HCT116 (cell line): ENCODE results near the gene WDR27. TPM values are rescaled to one million over a fixed set of nuclear protein-coding genes. Genes with fewer than 3 reads are reported as not detected.

Experiments
- ATAC-seq: fragments of 200-7000 bp; cut with Tn5 transposase; 2 replicates; pipeline ENCODE4 v1.9.1; 2020; ENCODE audit warnings: mild to moderate bottlenecking, moderate library complexity
- BruUV-seq: library from RNA; stranded (reverse); fragments of 400-500 nt; replicated peaks from 2 replicates; lab custom pipeline; 2021; lab: Mats Ljungman, UMichigan
- CTCF ChIA-PET: fragments of 300-600 bp; sonication (Branson Sonifier 250); formaldehyde crosslinking; loops from one replicate; lab custom pipeline; 2021; ENCODE audit warnings: antibody characterized with exemption; lab: Charles Lee
- POLR2A ChIA-PET: fragments of 300-600, 350-600 bp; sonication (Branson Sonifier 250); formaldehyde crosslinking; loops from one replicate; lab custom pipeline; 2021; ENCODE audit warnings: antibody characterized with exemption; lab: Charles Lee
- RAD21 ChIA-PET, 2 experiments: fragments of 300-600 bp; sonication (Branson Sonifier 250); formaldehyde crosslinking; loops; one replicate each; lab custom pipeline; 2023; ENCODE audit warnings: low total read pairs in 2 of 2; ENCODE audit not compliant: uncharacterized antibody in 2 of 2, unreplicated experiment in 2 of 2, low non-redundant PET in 1 of 2; lab: Charles Lee
- DNase-seq: peaks from one replicate; pipeline ENCODE4 v3.0.0-alpha.2; 2010; ENCODE audit warnings: low read depth, low spot score
- H2AFZ ChIP-seq: fragments of 200-600 bp; shearing (Covaris generic), sonication (generic); 2 replicates; pipeline ENCODE4 v1.6.1; 2017; ENCODE audit warnings: low read depth, mixed run types, mixed read lengths, antibody characterized with exemption, low read length; ENCODE audit not compliant: poor library complexity, severe bottlenecking
- H3K27ac ChIP-seq: 2 replicates; pipeline ENCODE4 v1.5.1; 2012; ENCODE audit warnings: low read depth, low read length
- H3K27me3 ChIP-seq: fragments of 200-600 bp; sonication (generic); 2 replicates; pipeline ENCODE4 v1.6.1; 2016; ENCODE audit warnings: mixed run types, low read length, mixed read lengths; ENCODE audit not compliant: insufficient read depth
- H3K36me3 ChIP-seq, 2 experiments: fragments of 200-500 bp in 1 of 2; fragments of 200-600 bp in 1 of 2; sonication (Bioruptor generic) in 1 of 2; sonication (generic) in 1 of 2; 2 replicates each; pipeline versions ENCODE4 v1.5.1 to v1.6.1; 2014 to 2016; ENCODE audit warnings: low read length in 2 of 2, inconsistent platforms in 1 of 2, mixed read lengths in 1 of 2, mixed run types in 1 of 2; ENCODE audit not compliant: insufficient read depth in 2 of 2, control insufficient read depth in 1 of 2
- H3K4me1 ChIP-seq, 2 experiments: fragments of 200-600 bp in 1 of 2; sonication (generic) in 1 of 2; 2 replicates each; pipeline versions ENCODE4 v1.5.1 to v1.6.1; 2012 to 2017; ENCODE audit warnings: low read length in 2 of 2, inconsistent platforms in 1 of 2, mild to moderate bottlenecking in 1 of 2, mixed read lengths in 1 of 2, mixed run types in 1 of 2, moderate library complexity in 1 of 2; ENCODE audit not compliant: insufficient read depth in 2 of 2, control insufficient read depth in 1 of 2
- H3K4me2 ChIP-seq: fragments of 200-600 bp; sonication (generic); 2 replicates; pipeline ENCODE4 v1.6.1; 2017; ENCODE audit warnings: mixed run types, low read length, mixed read lengths
- H3K4me3 ChIP-seq, 2 experiments: fragments of 200-600 bp in 1 of 2; sonication (generic) in 1 of 2; replicated peaks in 1 of 2; 2 replicates each; pipeline ENCODE4 v1.5.1; 2011 to 2016; ENCODE audit warnings: low read length in 2 of 2, control low read depth in 1 of 2, low read depth in 1 of 2, mild to moderate bottlenecking in 1 of 2, mixed read lengths in 1 of 2, mixed run types in 1 of 2
- H3K79me2 ChIP-seq: fragments of 200-600 bp; sonication (generic); 2 replicates; pipeline ENCODE4 v1.6.1; 2017; ENCODE audit warnings: mild to moderate bottlenecking, mixed run types, low read length, moderate library complexity, mixed read lengths; ENCODE audit not compliant: insufficient read depth
- H3K9ac ChIP-seq: fragments of 200-600 bp; sonication (generic); 2 replicates; pipeline ENCODE4 v1.6.1; 2016; ENCODE audit warnings: low read length, mixed read lengths
- H3K9me2 ChIP-seq: fragments of 200-600 bp; sonication (generic), shearing (Covaris generic); 2 replicates; pipeline ENCODE4 v1.6.1; 2017; ENCODE audit warnings: mixed run types, mild to moderate bottlenecking, moderate library complexity; ENCODE audit not compliant: insufficient read depth
- H3K9me3 ChIP-seq, 2 experiments: fragments of 200-500 bp in 1 of 2; fragments of 200-600 bp in 1 of 2; sonication (Bioruptor generic) in 1 of 2; sonication (generic) in 1 of 2; 2 replicates each; pipeline ENCODE4 v1.6.1; 2014 to 2017; ENCODE audit warnings: low read length in 2 of 2, mixed read lengths in 2 of 2, inconsistent platforms in 1 of 2, low read depth in 1 of 2, mild to moderate bottlenecking in 1 of 2, mixed run types in 1 of 2, moderate library complexity in 1 of 2; ENCODE audit not compliant: control insufficient read depth in 1 of 2, insufficient read depth in 1 of 2
- H4K20me1 ChIP-seq: fragments of 200-600 bp; sonication (generic), shearing (Covaris generic); 2 replicates; pipeline ENCODE4 v1.6.1; 2017; ENCODE audit warnings: mixed run types, mild to moderate bottlenecking, moderate library complexity; ENCODE audit not compliant: insufficient read depth
- CBX3 ChIP-seq: IDR thresholded peaks from 2 replicates; pipeline ENCODE4 v1.6.1; 2012; ENCODE audit warnings: low read depth
- EGR1 ChIP-seq: IDR thresholded peaks from 2 replicates; pipeline ENCODE4 v1.6.1; 2012; ENCODE audit warnings: low read depth
- ELF1 ChIP-seq: IDR thresholded peaks from 2 replicates; pipeline ENCODE4 v1.6.1; 2012; ENCODE audit warnings: low read depth, borderline replicate concordance
- EZH2 ChIP-seq: fragments of 200-600 bp; sonication (generic); IDR thresholded peaks from 2 replicates; pipeline ENCODE4 v1.6.1; 2017; ENCODE audit warnings: antibody characterized with exemption, mixed run types
- FOSL1 ChIP-seq: IDR thresholded peaks from 2 replicates; pipeline ENCODE4 v1.6.1; 2012; ENCODE audit warnings: low read depth
- JUND ChIP-seq: IDR thresholded peaks from 2 replicates; pipeline ENCODE4 v1.6.1; 2012
- MAX ChIP-seq: IDR thresholded peaks from 2 replicates; pipeline ENCODE4 v1.6.1; 2012
- POLR2A ChIP-seq: IDR thresholded peaks from 2 replicates; pipeline ENCODE4 v1.7.0; 2011; ENCODE audit warnings: borderline replicate concordance; ENCODE audit not compliant: insufficient read depth, insufficient read length; ENCODE audit errors: extremely low read depth
- POLR2AphosphoS5 ChIP-seq: IDR thresholded peaks from 2 replicates; pipeline ENCODE4 v1.6.1; 2011; ENCODE audit warnings: mild to moderate bottlenecking, low read depth, low read length, moderate library complexity
- SIN3A ChIP-seq: IDR thresholded peaks from 2 replicates; pipeline ENCODE4 v1.6.1; 2012; ENCODE audit warnings: low read depth
- SP1 ChIP-seq: IDR thresholded peaks from 2 replicates; pipeline ENCODE4 v1.6.1; 2012; ENCODE audit warnings: low read depth
- SRF ChIP-seq: IDR thresholded peaks from 2 replicates; pipeline ENCODE4 v1.6.1; 2012; ENCODE audit warnings: low read depth
- TCF7L2 ChIP-seq: IDR thresholded peaks from 2 replicates; pipeline ENCODE4 v1.7.0; 2011; ENCODE audit warnings: borderline replicate concordance, inconsistent platforms; ENCODE audit not compliant: insufficient read depth, insufficient read length; ENCODE audit errors: extremely low read depth
- YY1 ChIP-seq: IDR thresholded peaks from 2 replicates; pipeline ENCODE4 v1.6.1; 2011; ENCODE audit warnings: low read length, low read depth, moderate library complexity, mild to moderate bottlenecking; ENCODE audit not compliant: insufficient replicate concordance; ENCODE audit errors: extremely low read depth
- ZBTB33 ChIP-seq: IDR thresholded peaks from 2 replicates; pipeline ENCODE4 v1.6.1; 2011; ENCODE audit warnings: mild to moderate bottlenecking, low read length, moderate library complexity; ENCODE audit not compliant: insufficient replicate concordance; ENCODE audit errors: extremely low read depth
- ZFX ChIP-seq: fragments of 450-650 bp; IDR thresholded peaks from 2 replicates; pipeline ENCODE4 v1.6.1; 2017
- ZNF274 ChIP-seq: fragments of 200-500 bp; sonication (Bioruptor generic); IDR thresholded peaks from 2 replicates; pipeline ENCODE4 v1.6.1; 2014; ENCODE audit warnings: mild to moderate bottlenecking, low read depth, low read length, inconsistent platforms
- intact Hi-C: fragments of 100-400 bp; cut with micrococcal nuclease; formaldehyde crosslinking; loops from 2 replicates; pipeline ENCODE4 v1.10.0; 2022
- total RNA-seq: library from RNA; stranded (reverse); gene quantifications from one replicate; pipeline ENCODE4 v1.2.1, GENCODE V29; 2021; ENCODE audit not compliant: unreplicated experiment

Gene WDR27
- total RNA-seq, 1 experiment from 2014 or later: 60.6 TPM

GRCh38 chr6:169657284-169657610 lies 44.6 kb downstream of the WDR27 start:
- ATAC-seq (no peak), DNase-seq (no peak)
- H3K4me1 ChIP-seq: no peaks in the 10 kb centered on the region
- H3K79me2 ChIP-seq: no peaks in the 10 kb centered on the region
- intact Hi-C loops: no loop called here
- H4K20me1 ChIP-seq: no peaks in the 10 kb centered on the region
- H3K9me2 ChIP-seq: no peaks in the 10 kb centered on the region
- no peak overlapping the region for H3K9ac ChIP-seq
- H3K36me3 ChIP-seq: peaks cover 20 to 29% of the 10 kb centered on the region in 2 experiments; a peak in 2 of 4 replicates
- peaks cover 10 to 12% of the 10 kb centered on the region in 2 experiments; a peak in 2 of 4 replicates for H3K9me3 ChIP-seq
- no peak overlapping the region for H3K4me3 ChIP-seq
- no peak for TF ChIP-seq ZBTB33
- no peak for TF ChIP-seq EGR1
- no peak for TF ChIP-seq SRF
- no peak for TF ChIP-seq ZFX
- no peak for TF ChIP-seq CBX3
- TF ChIP-seq SP1: no peak
- ChIA-PET CTCF (no interaction called here), RAD21 (no interaction called here), POLR2A (no interaction called here)
- no peak overlapping the region for H3K27ac ChIP-seq
- H3K4me2 ChIP-seq: no peak overlapping the region
- no peak overlapping the region for H2AFZ ChIP-seq
- BruUV-seq: no TSS peak
- no peaks in the 10 kb centered on the region for H3K27me3 ChIP-seq

DNA sequence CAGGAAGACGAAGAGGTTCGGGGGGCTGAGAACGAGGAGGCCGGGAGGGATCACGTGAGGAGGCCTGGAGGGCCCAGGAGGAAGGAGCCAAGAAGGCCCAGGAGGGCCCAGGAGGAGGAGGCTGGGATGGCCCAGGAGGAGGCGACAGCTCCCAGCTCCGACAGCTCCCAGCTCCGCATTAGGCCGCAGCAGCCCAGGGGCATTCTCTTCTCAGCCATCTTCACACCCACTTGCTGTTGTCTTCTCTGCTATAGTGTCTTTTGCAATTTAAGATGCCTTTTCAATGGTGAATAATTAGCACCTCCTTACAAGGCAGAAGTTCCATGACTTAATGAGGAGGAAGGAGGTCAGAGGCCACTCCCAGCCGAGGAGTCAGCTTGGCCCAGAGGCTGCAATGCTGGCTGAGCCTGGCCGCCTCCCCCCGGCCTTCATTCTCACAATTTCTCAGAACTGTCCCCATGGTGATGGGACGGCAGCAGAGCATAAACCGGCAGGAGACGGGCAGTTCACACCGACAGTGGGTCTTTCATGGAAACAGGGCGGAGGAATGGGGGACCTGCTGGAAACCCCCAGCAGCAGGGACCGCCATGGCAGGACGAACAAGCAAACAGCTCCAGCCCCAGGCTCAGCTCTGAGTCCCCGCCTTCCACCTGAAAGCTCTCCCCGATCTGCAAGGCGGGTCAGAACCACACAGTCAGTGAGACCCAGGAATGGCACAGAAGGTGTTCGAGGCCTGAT lies 45.1 kb downstream of the WDR27 start:
- DNase-seq (no peak), ATAC-seq (no peak)
- H3K9ac ChIP-seq: no peak overlapping the region
- no TSS peak for BruUV-seq
- peaks cover 19 to 29% of the 10 kb centered on the region in 2 experiments; a peak in 2 of 4 replicates for H3K36me3 ChIP-seq
- no peak overlapping the region for H2AFZ ChIP-seq
- ChIA-PET CTCF (no interaction called here), POLR2A (no interaction called here), RAD21 (no interaction called here)
- H3K4me1 ChIP-seq: no peaks in the 10 kb centered on the region
- peaks cover 10 to 12% of the 10 kb centered on the region in 2 experiments; a peak in 2 of 4 replicates for H3K9me3 ChIP-seq
- H3K79me2 ChIP-seq: no peaks in the 10 kb centered on the region
- H3K9me2 ChIP-seq: no peaks in the 10 kb centered on the region
- no peaks in the 10 kb centered on the region for H3K27me3 ChIP-seq
- intact Hi-C loops: no loop called here
- no peaks in the 10 kb centered on the region for H4K20me1 ChIP-seq
- H3K4me3 ChIP-seq: no peak overlapping the region
- H3K27ac ChIP-seq: no peak overlapping the region
- H3K4me2 ChIP-seq: no peak overlapping the region
- no peak for TF ChIP-seq ZNF274
- TF ChIP-seq TCF7L2: no peak
- no peak for TF ChIP-seq MAX
- TF ChIP-seq FOSL1: no peak
- no peak for TF ChIP-seq SIN3A
- TF ChIP-seq EZH2: no peak
- TF ChIP-seq POLR2A: no peak
- TF ChIP-seq ZBTB33: no peak
- no peak for TF ChIP-seq ELF1
- TF ChIP-seq JUND: no peak
- no peak for TF ChIP-seq YY1
- TF ChIP-seq SP1: no peak
- no peak for TF ChIP-seq POLR2AphosphoS5
